Right lobe of liver (tissue), 6 donors: Measurements from ENCODE around the gene ZNF219. TPM values are rescaled to one million over a fixed set of nuclear protein-coding genes. Genes with fewer than 3 reads are reported as not detected.

Source experiments
- ATAC-seq, 4 donors: fragments of 200-7000 bp; cut with Tn5 transposase; one replicate each; pipeline ENCODE4 v1.9.1; 2020; ENCODE audit warnings: mild to moderate bottlenecking in 4 of 4, moderate library complexity in 4 of 4
- DNase-seq, 3 donors: peaks; one replicate each; pipeline ENCODE4 v3.0.0-alpha.2; 2020
- H3K27ac ChIP-seq, 3 donors: fragments of 200-600 bp; one replicate each; pipeline ENCODE4 v1.8.0; 2022
- H3K27me3 ChIP-seq, 2 donors: fragments of 200-600 bp; one replicate each; pipeline ENCODE4 v1.8.0; 2022
- H3K36me3 ChIP-seq, 4 donors: fragments of 200-600 bp; sonication (generic) in 1 of 4; one replicate each; pipeline versions ENCODE4 v1.5.1 to v1.8.0; 2017 to 2022; ENCODE audit warnings: control low read depth in 1 of 4
- H3K4me1 ChIP-seq, 4 donors: fragments of 200-600 bp; sonication (generic) in 1 of 4; one replicate each; pipeline versions ENCODE4 v1.5.1 to v1.8.0; 2017 to 2022; ENCODE audit warnings: control low read depth in 1 of 4
- H3K4me3 ChIP-seq, 3 donors: fragments of 200-600 bp; one replicate each; pipeline ENCODE4 v1.8.0; 2022
- H3K9me3 ChIP-seq, 4 donors: fragments of 200-600 bp; sonication (generic) in 1 of 4; one replicate each; pipeline versions ENCODE4 v1.5.1 to v1.8.0; 2017 to 2022; ENCODE audit warnings: control low read depth in 1 of 4
- POLR2A ChIP-seq: fragments of 450-650 bp; IDR thresholded peaks from one replicate; pipeline ENCODE4 v1.6.1; 2017; ENCODE audit warnings: antibody characterized with exemption, mild to moderate bottlenecking
- WGBS: methylation state at CpG from one replicate; pipeline ENCODE4 v1.1.6; 2018; ENCODE audit warnings: low coverage, low lambda C conversion rate; ENCODE audit not compliant: insufficient coverage; ENCODE audit errors: missing lambda C conversion rate; 5-methylcytosine and 5-hydroxymethylcytosine counted together
- intact Hi-C, 2 donors: fragments of 100-400 bp; cut with DNase I; formaldehyde crosslinking; loops; one replicate each; pipeline versions ENCODE4 v1.11.2 to v1.14.1; 2022
- total RNA-seq, 6 experiments: library from RNA; depleted of rRNA in 2 of 6; stranded (reverse); fragments of >200 nt in 2 of 6; fragmentation: NEBNext Ultra II Directional in 3 of 6; extraction: Animal tissue kit (Norgen Biotek cat#: 25700) in 3 of 6; gene quantifications; one replicate each; pipeline versions ENCODE4 v1.1.0 to v1.2.4, GENCODE V29; 2016 to 2023
- TF ChIP-seq, protein P1 (sequence below), 4 donors: fragments of 200-600 bp in 3 of 4; fragments of 450-650 bp in 1 of 4; IDR thresholded peaks; one replicate each; pipeline versions ENCODE4 v1.5.1 to v1.8.0; 2016 to 2022; ENCODE audit warnings: antibody characterized with exemption in 4 of 4, mild to moderate bottlenecking in 2 of 4
- donor health status: DM: no; HTN: yes; CAD: no.
- donor health status: DM: no; HTN: no; CAD: no.
- donor health status: DM: no; HTN: no; CAD: no.
- donor health status: DM: no; HTN: yes; CAD: no.
- donor health status: DM: no; HTN: yes; CAD: no.

ZNF219 gene
- total RNA-seq, 6 experiments from 2014 or later = 6.9 to 20.6 (median 9.3) TPM

GRCh38 chr14:21054768-21055145 is 43.7 kb downstream of the ZNF219 start:
- peak in 1 of 4 donors; percentile 5 for ATAC-seq
- intact Hi-C loops = loop anchor here in 1 of 2 donors (5.0 kb wide), 1 partner anchor 48 kb away; the partner anchor contains the start of gene TMEM253
- DNase-seq = no peak
- Histone ChIP-seq H3K36me3 (no peaks in the 10 kb centered on the region), H3K9me3 (no peaks in the 10 kb centered on the region), H3K27ac (peak overlapping the region; percentile 24 to 74 (median 54)), H3K27me3 (no peaks in the 10 kb centered on the region), H3K4me3 (no peak overlapping the region), H3K4me1 (peaks cover 0 to 44% (median 19%) of the 10 kb centered on the region in 4 donors)
- TF ChIP-seq, protein P1, sequence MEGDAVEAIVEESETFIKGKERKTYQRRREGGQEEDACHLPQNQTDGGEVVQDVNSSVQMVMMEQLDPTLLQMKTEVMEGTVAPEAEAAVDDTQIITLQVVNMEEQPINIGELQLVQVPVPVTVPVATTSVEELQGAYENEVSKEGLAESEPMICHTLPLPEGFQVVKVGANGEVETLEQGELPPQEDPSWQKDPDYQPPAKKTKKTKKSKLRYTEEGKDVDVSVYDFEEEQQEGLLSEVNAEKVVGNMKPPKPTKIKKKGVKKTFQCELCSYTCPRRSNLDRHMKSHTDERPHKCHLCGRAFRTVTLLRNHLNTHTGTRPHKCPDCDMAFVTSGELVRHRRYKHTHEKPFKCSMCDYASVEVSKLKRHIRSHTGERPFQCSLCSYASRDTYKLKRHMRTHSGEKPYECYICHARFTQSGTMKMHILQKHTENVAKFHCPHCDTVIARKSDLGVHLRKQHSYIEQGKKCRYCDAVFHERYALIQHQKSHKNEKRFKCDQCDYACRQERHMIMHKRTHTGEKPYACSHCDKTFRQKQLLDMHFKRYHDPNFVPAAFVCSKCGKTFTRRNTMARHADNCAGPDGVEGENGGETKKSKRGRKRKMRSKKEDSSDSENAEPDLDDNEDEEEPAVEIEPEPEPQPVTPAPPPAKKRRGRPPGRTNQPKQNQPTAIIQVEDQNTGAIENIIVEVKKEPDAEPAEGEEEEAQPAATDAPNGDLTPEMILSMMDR (IDR thresholded peaks at IDR 0.05) = no peak
- no peak for TF ChIP-seq POLR2A
- WGBS = 26% methylated on average over 4 of the region's 4 CpGs

- peak; percentile 79 to 86 (median 80) for ATAC-seq
- 3% methylated on average over 3 of the region's 3 CpGs for WGBS
- Histone ChIP-seq H3K4me1 (peaks cover 0 to 49% (median 20%) of the 10 kb centered on the region in 4 donors), H3K4me3 (no peak overlapping the region), H3K27ac (peak overlapping the region; percentile 13 to 74 (median 54)), H3K36me3 (no peaks in the 10 kb centered on the region), H3K9me3 (no peaks in the 10 kb centered on the region), H3K27me3 (no peaks in the 10 kb centered on the region)
- no peak for TF ChIP-seq POLR2A
- TF ChIP-seq, protein P1 (IDR thresholded peaks at IDR 0.05) = no peak
- DNase-seq = peak; percentile 65 to 86 (median 83)
- intact Hi-C loops = no loop called here
Measured at GRCh38 chr14:21054123-21054767, 44.2 kb downstream of the ZNF219 start.

DNA sequence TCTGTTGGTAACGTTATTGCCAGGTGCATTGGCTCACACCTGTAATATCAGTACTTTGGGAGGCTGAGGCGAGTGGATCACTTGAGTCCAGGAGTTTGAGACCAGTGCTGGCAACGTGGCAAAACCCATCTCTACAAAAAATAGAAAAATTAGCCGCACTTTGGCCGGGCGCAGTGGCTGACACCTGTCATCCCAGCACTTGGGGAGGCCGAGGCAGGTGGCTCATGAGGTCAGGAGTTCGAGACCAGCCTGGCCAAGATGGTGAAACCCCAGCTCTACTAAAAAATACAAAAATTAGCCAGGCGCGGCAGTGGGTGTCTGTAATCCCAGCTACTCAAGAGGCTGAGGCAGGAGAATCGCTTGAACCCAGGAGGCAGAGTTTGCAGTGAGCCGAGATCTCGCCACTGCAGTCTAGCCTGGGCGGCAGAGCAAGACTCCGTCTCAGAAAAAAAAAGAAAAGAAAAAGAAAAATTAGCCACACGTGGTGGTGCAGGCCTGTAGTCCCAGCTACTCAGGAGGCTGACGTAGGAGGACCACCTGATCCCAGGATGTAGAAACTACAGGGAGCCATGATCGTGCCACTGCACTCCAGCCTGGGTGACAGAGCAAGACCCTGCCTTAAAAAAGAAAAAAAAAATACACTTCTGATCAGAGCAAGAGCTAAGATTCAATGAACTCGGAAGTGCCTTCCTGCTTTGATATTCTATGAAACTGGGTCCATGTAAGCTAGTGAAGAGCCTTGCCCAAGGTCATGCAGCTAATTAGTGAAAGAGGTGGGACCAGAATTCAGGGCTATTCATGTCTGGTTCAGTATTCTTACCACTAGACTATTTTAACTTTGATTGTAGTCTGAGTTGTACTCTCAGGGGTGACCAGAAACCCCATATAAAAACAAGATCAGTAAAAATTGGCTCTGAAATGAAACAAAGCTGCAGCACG is 45.0 kb downstream of the ZNF219 start:
- DNase-seq (no peak), ATAC-seq (peak in 3 of 4 donors; percentile 1 to 9 (median 2))
- intact Hi-C loops = no loop called here
- Histone ChIP-seq H3K9me3 (no peaks in the 10 kb centered on the region), H3K27me3 (no peaks in the 10 kb centered on the region), H3K4me3 (no peak overlapping the region), H3K4me1 (peaks cover 0 to 56% (median 23%) of the 10 kb centered on the region in 4 donors), H3K27ac (peak overlapping the region; percentile 13 to 74 (median 54)), H3K36me3 (no peaks in the 10 kb centered on the region)
- 65% methylated on average over 13 of the region's 20 CpGs for WGBS
- TF ChIP-seq, protein P1 (IDR thresholded peaks at IDR 0.05) = no peak
- TF ChIP-seq POLR2A = no peak

- intact Hi-C loops = no loop called here
- H3K27ac ChIP-seq = no peak overlapping the region
- WGBS = 58% methylated on average over 3 of the region's 3 CpGs
- H3K9me3 ChIP-seq = no peaks in the 10 kb centered on the region
- H3K4me1 ChIP-seq = peaks cover 0 to 73% (median 26%) of the 10 kb centered on the region in 4 donors
- H3K4me3 ChIP-seq = no peak overlapping the region
- no peak for TF ChIP-seq POLR2A
- TF ChIP-seq, protein P1 (IDR thresholded peaks at IDR 0.05) = no peak
- H3K36me3 ChIP-seq = no peaks in the 10 kb centered on the region
- H3K27me3 ChIP-seq = no peaks in the 10 kb centered on the region
- DNase-seq (no peak), ATAC-seq (no peak)
Measured at GRCh38 chr14:21050597-21050996, 47.9 kb downstream of the ZNF219 start.
